GM19023 (cell line): Measurements from ENCODE around the gene NEMP1.
A peak's percentile ranks its signal among the peaks of the same experiment; 100 is the strongest.
"Not testable (repeated sequence)": the region's sequence is repeated elsewhere in the genome, so short reads cannot be mapped to it uniquely, and the experiment has no call there.

Source experiments
- ATAC-seq: cut with Tn5 transposase; IDR thresholded peaks from one replicate; pipeline ENCODE4 v1.9.1; 2021; ENCODE audit warnings: mild to moderate bottlenecking, moderate library complexity; ENCODE audit not compliant: unreplicated experiment

NEMP1 gene

GRCh38 chr12:57078519-57079404 lies at the start of gene NEMP1:
Gene NEMP1, minus strand, starts transcription at chr12:57078791. Its CDS starts 46 bp downstream, at chr12:57078745.
- peak; percentile 98 for ATAC-seq

- no peak for ATAC-seq
Measured at GRCh38 chr12:57127726-57128518, 49.3 kb upstream of the NEMP1 start, which contains the start of gene LRP1. Gene LRP1, plus strand, starts transcription at chr12:57128483. Its CDS starts 482 bp downstream, at chr12:57128965.

- no peak for ATAC-seq
Measured at GRCh38 chr12:57127101-57127725, 48.6 kb upstream of the NEMP1 start.

GRCh38 chr12:57126561-57126960 lies 48.0 kb upstream of the NEMP1 start:
- no peak for ATAC-seq

GRCh38 chr12:57126061-57126460 lies 47.5 kb upstream of the NEMP1 start:
- ATAC-seq: no peak

GRCh38 chr12:57124261-57124877 lies 45.8 kb upstream of the NEMP1 start:
- no peak for ATAC-seq

- no peak for ATAC-seq
Measured at GRCh38 chr12:57123813-57124212, 45.2 kb upstream of the NEMP1 start.

GRCh38 chr12:57120718-57121117 lies 42.1 kb upstream of the NEMP1 start:
- ATAC-seq: not testable (repeated sequence)

GRCh38 chr12:57119294-57120085 lies 40.9 kb upstream of the NEMP1 start:
- ATAC-seq: no peak

GRCh38 chr12:57118711-57119271 lies 40.2 kb upstream of the NEMP1 start:
- no peak for ATAC-seq

- ATAC-seq: no peak
Measured at GRCh38 chr12:57116580-57117281, 38.1 kb upstream of the NEMP1 start.

GRCh38 chr12:57112492-57113294 lies 34.1 kb upstream of the NEMP1 start:
- ATAC-seq: peak; percentile 63

- peak; percentile 53 for ATAC-seq
Measured at GRCh38 chr12:57111031-57111734, 32.6 kb upstream of the NEMP1 start, which contains the start of gene STAT6. Gene STAT6, minus strand, starts transcription at chr12:57111362. Its CDS starts 3,084 bp downstream, at chr12:57108278.

- peak; percentile 52 for ATAC-seq
Measured at GRCh38 chr12:57110104-57111030, 31.8 kb upstream of the NEMP1 start.

- no peak for ATAC-seq
Measured at GRCh38 chr12:57109207-57110103, 30.9 kb upstream of the NEMP1 start.
